GM23338 (cell line): ENCODE measurements around the gene DMKN. TPM values are rescaled to one million over a fixed set of nuclear protein-coding genes. Genes with fewer than 3 reads are reported as not detected.

ENCODE experiments used
- ATAC-seq: fragments of 200-7000 bp; cut with Tn5 transposase; 3 replicates; pipeline ENCODE4 v1.9.1; 2020
- DNase-seq: peaks from one replicate; pipeline ENCODE4 v3.0.0-alpha.2; 2015; ENCODE audit warnings: low spot score
- H2AFZ ChIP-seq: fragments of 200-600 bp; sonication (generic); 2 replicates; pipeline ENCODE4 v1.8.0; 2016; ENCODE audit warnings: antibody characterized with exemption, mild to moderate bottlenecking, moderate library complexity
- H3F3A ChIP-seq: fragments of 200-600 bp; sonication (generic); replicated peaks from 2 replicates; pipeline ENCODE4 v1.8.0; 2017; ENCODE audit warnings: antibody characterized with exemption, mixed run types, low read depth
- H3K27ac ChIP-seq: fragments of 200-600 bp; sonication (generic); 2 replicates; pipeline ENCODE4 v1.6.1; 2016; ENCODE audit warnings: low read depth
- H3K27me3 ChIP-seq: fragments of 200-600 bp; sonication (generic); 2 replicates; pipeline ENCODE4 v1.8.0; 2016; ENCODE audit warnings: mild to moderate bottlenecking, mixed run types, moderate library complexity; ENCODE audit not compliant: insufficient read depth
- H3K36me3 ChIP-seq: fragments of 200-600 bp; sonication (generic); 2 replicates; pipeline ENCODE4 v1.8.0; 2016; ENCODE audit warnings: mild to moderate bottlenecking; ENCODE audit not compliant: insufficient read depth
- H3K4me1 ChIP-seq: fragments of 200-600 bp; sonication (generic); 2 replicates; pipeline ENCODE4 v1.8.0; 2016; ENCODE audit warnings: mild to moderate bottlenecking, moderate library complexity; ENCODE audit not compliant: insufficient read depth
- H3K4me2 ChIP-seq: fragments of 200-600 bp; sonication (generic); 2 replicates; pipeline ENCODE4 v1.7.1; 2017; ENCODE audit warnings: mixed run types
- H3K4me3 ChIP-seq: fragments of 200-600 bp; sonication (generic); 2 replicates; pipeline ENCODE4 v1.6.1; 2016; ENCODE audit warnings: mixed run types
- H3K79me2 ChIP-seq: fragments of 200-600 bp; sonication (generic); replicated peaks from 2 replicates; pipeline ENCODE4 v1.8.0; 2017; ENCODE audit warnings: mild to moderate bottlenecking; ENCODE audit not compliant: insufficient read depth
- H3K9me2 ChIP-seq: fragments of 200-600 bp; sonication (generic); 2 replicates; pipeline ENCODE4 v1.8.0; 2017; ENCODE audit not compliant: insufficient read depth
- H4K20me1 ChIP-seq: fragments of 200-600 bp; sonication (generic); replicated peaks from 2 replicates; pipeline ENCODE4 v1.8.0; 2017; ENCODE audit warnings: mild to moderate bottlenecking; ENCODE audit not compliant: insufficient read depth
- H3K27ac Mint-ChIP-seq: 2 replicates; pipeline ENCODE4 v1.8.0; 2020; ENCODE audit warnings: inconsistent platforms, mild to moderate bottlenecking, moderate library complexity, mixed read lengths
- H3K27me3 Mint-ChIP-seq: 3 replicates; pipeline ENCODE4 v1.8.0; 2022; ENCODE audit warnings: low read depth, mild to moderate bottlenecking, moderate library complexity, mixed read lengths, inconsistent platforms; ENCODE audit not compliant: insufficient read depth, poor library complexity
- H3K36me3 Mint-ChIP-seq: 3 replicates; pipeline ENCODE4 v1.8.0; 2021; ENCODE audit warnings: low read depth, mild to moderate bottlenecking, inconsistent platforms, moderate library complexity, mixed read lengths
- H3K4me1 Mint-ChIP-seq: 3 replicates; pipeline ENCODE4 v1.8.0; 2020; ENCODE audit warnings: mild to moderate bottlenecking, inconsistent platforms, mixed read lengths
- H3K4me3 Mint-ChIP-seq: 3 replicates; pipeline ENCODE4 v1.8.0; 2021; ENCODE audit warnings: moderate library complexity, mild to moderate bottlenecking, inconsistent platforms, mixed read lengths
- H3K9me3 Mint-ChIP-seq: 3 replicates; pipeline ENCODE4 v1.8.0; 2020; ENCODE audit warnings: moderate library complexity, mild to moderate bottlenecking, inconsistent platforms, mixed read lengths
- CREB1 ChIP-seq: fragments of 250-450 bp; sonication (Bioruptor Pico); IDR thresholded peaks from 2 replicates; pipeline ENCODE4 v1.5.0; 2020; ENCODE audit warnings: low read depth, mild to moderate bottlenecking, moderate library complexity
- EZH2 ChIP-seq: fragments of 200-600 bp; sonication (generic); IDR thresholded peaks from one replicate; pipeline ENCODE4 v1.8.0; 2017; ENCODE audit warnings: antibody characterized with exemption, mild to moderate bottlenecking, low read depth; ENCODE audit not compliant: unreplicated experiment
- EZH2phosphoT487 ChIP-seq: fragments of 200-600 bp; sonication (generic); IDR thresholded peaks from one replicate; pipeline ENCODE4 v1.8.1; 2018; ENCODE audit warnings: antibody characterized with exemption; ENCODE audit not compliant: unreplicated experiment
- JUNB ChIP-seq: IDR thresholded peaks from one replicate; pipeline ENCODE4 v1.6.1; 2016; ENCODE audit warnings: antibody characterized with exemption; ENCODE audit not compliant: unreplicated experiment
- NANOG ChIP-seq: IDR thresholded peaks from 2 replicates; pipeline ENCODE4 v1.6.1; 2016; ENCODE audit warnings: antibody characterized with exemption, borderline replicate concordance
- POLR2AphosphoS5 ChIP-seq: IDR thresholded peaks from 2 replicates; pipeline ENCODE4 v1.6.1; 2016; ENCODE audit warnings: antibody characterized with exemption, low read depth
- REST ChIP-seq: IDR thresholded peaks from one replicate; pipeline ENCODE4 v1.6.1; 2018; ENCODE audit warnings: antibody characterized with exemption; ENCODE audit not compliant: unreplicated experiment
- STAT1 ChIP-seq: IDR thresholded peaks from one replicate; pipeline ENCODE4 v1.6.1; 2016; ENCODE audit warnings: antibody characterized with exemption; ENCODE audit not compliant: unreplicated experiment
- ZNF114 ChIP-seq: fragments of 250-450 bp; sonication (Bioruptor Pico); IDR thresholded peaks from 2 replicates; pipeline ENCODE4 v1.5.0; 2020; ENCODE audit warnings: mild to moderate bottlenecking, moderate library complexity
- ZNF331 ChIP-seq: fragments of 250-450 bp; sonication (Bioruptor Pico); IDR thresholded peaks from 2 replicates; pipeline ENCODE4 v1.5.0; 2020; ENCODE audit warnings: low read depth, mild to moderate bottlenecking, moderate library complexity
- polyA plus RNA-seq: library from polyadenylated mRNA; unstranded; fragments of >200 nt; fragmentation: Nextera tagmentation; extraction: Ambion mirVana; gene quantifications from 2 replicates; pipeline ENCODE4 v1.2.1, GENCODE V29; 2016
- total RNA-seq: library from RNA; depleted of rRNA; stranded (reverse); fragments of >200 nt; shearing (Covaris generic); gene quantifications from 2 replicates; pipeline ENCODE4 v1.2.3, GENCODE V29; 2014
- TF ChIP-seq, protein P1 (sequence below): IDR thresholded peaks from 2 replicates; pipeline ENCODE4 v1.6.1; 2016; ENCODE audit warnings: antibody characterized with exemption
- TF ChIP-seq, protein P2 (sequence below): fragments of 250-450 bp; sonication (Bioruptor Pico); IDR thresholded peaks from 2 replicates; pipeline ENCODE4 v1.5.0; 2020; ENCODE audit warnings: mild to moderate bottlenecking, moderate library complexity
- TF ChIP-seq, protein P3 (sequence below), 2 experiments: fragments of 200-600 bp in 1 of 2; sonication (generic) in 1 of 2; conservative IDR thresholded peaks; 2 replicates each; pipeline versions ENCODE4 v1.5.1 to v1.6.1; 2016 to 2017; ENCODE audit warnings: antibody characterized with exemption in 2 of 2, low read depth in 2 of 2, mild to moderate bottlenecking in 2 of 2, moderate library complexity in 1 of 2

The DMKN gene
- total and polyA plus RNA-seq, 2 experiments from 2014 or later: 259 to 569 TPM

DNA sequence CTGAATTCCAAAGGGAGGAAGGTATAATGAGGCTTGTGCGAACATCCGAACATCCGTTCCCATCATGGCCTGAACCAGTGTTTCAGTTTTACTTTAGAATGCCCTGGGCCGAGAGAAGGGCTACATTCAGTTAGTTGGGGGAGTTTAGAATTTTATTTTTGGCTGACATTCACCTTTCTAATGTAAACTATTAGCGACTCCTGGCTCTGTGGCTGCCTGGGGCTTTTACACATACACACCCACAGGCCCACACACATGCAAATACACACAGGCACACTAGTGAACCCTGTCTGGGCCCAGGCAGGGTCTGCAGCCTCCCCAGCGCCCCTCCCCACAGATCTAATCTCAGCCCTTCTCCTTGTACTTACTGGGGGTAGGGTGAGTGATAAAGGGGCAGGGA, 25.9 kb upstream of the DMKN start:
- Histone ChIP-seq H2AFZ (no peak overlapping the region), H3K79me2 (peaks cover 5% of the 10 kb centered on the region), H3K9me2 (no peaks in the 10 kb centered on the region), H4K20me1 (no peaks in the 10 kb centered on the region; the same call in 1 of the 2 replicates), H3K4me3 (no peak overlapping the region), H3F3A (peaks cover 8% of the 10 kb centered on the region; the same call in 1 of the 2 replicates), H3K27me3 (0 out of 2 replicates have a peak, but pooled peaks cover 3% of the 10 kb centered on the region), H3K4me2 (no peak overlapping the region), H3K4me1 (peaks cover 15% of the 10 kb centered on the region), H3K36me3 (peaks cover 7% of the 10 kb centered on the region; the same call in 1 of the 2 replicates), H3K27ac (no peak overlapping the region)
- ATAC-seq (no peak), DNase-seq (no peak)
- H3K4me3 Mint-ChIP-seq: no peak overlapping the region
- TF ChIP-seq ZNF114 (CRISPR knock-in tag) (no peak), REST (no peak), ZNF331 (no peak), JUNB (no peak), EZH2phosphoT487 (no peak), STAT1 (no peak), NANOG (no peak), EZH2 (no peak), CREB1 (no peak), POLR2AphosphoS5 (no peak)
- TF ChIP-seq, protein P1, sequence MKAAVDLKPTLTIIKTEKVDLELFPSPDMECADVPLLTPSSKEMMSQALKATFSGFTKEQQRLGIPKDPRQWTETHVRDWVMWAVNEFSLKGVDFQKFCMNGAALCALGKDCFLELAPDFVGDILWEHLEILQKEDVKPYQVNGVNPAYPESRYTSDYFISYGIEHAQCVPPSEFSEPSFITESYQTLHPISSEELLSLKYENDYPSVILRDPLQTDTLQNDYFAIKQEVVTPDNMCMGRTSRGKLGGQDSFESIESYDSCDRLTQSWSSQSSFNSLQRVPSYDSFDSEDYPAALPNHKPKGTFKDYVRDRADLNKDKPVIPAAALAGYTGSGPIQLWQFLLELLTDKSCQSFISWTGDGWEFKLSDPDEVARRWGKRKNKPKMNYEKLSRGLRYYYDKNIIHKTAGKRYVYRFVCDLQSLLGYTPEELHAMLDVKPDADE: no peak
- TF ChIP-seq, protein P2, sequence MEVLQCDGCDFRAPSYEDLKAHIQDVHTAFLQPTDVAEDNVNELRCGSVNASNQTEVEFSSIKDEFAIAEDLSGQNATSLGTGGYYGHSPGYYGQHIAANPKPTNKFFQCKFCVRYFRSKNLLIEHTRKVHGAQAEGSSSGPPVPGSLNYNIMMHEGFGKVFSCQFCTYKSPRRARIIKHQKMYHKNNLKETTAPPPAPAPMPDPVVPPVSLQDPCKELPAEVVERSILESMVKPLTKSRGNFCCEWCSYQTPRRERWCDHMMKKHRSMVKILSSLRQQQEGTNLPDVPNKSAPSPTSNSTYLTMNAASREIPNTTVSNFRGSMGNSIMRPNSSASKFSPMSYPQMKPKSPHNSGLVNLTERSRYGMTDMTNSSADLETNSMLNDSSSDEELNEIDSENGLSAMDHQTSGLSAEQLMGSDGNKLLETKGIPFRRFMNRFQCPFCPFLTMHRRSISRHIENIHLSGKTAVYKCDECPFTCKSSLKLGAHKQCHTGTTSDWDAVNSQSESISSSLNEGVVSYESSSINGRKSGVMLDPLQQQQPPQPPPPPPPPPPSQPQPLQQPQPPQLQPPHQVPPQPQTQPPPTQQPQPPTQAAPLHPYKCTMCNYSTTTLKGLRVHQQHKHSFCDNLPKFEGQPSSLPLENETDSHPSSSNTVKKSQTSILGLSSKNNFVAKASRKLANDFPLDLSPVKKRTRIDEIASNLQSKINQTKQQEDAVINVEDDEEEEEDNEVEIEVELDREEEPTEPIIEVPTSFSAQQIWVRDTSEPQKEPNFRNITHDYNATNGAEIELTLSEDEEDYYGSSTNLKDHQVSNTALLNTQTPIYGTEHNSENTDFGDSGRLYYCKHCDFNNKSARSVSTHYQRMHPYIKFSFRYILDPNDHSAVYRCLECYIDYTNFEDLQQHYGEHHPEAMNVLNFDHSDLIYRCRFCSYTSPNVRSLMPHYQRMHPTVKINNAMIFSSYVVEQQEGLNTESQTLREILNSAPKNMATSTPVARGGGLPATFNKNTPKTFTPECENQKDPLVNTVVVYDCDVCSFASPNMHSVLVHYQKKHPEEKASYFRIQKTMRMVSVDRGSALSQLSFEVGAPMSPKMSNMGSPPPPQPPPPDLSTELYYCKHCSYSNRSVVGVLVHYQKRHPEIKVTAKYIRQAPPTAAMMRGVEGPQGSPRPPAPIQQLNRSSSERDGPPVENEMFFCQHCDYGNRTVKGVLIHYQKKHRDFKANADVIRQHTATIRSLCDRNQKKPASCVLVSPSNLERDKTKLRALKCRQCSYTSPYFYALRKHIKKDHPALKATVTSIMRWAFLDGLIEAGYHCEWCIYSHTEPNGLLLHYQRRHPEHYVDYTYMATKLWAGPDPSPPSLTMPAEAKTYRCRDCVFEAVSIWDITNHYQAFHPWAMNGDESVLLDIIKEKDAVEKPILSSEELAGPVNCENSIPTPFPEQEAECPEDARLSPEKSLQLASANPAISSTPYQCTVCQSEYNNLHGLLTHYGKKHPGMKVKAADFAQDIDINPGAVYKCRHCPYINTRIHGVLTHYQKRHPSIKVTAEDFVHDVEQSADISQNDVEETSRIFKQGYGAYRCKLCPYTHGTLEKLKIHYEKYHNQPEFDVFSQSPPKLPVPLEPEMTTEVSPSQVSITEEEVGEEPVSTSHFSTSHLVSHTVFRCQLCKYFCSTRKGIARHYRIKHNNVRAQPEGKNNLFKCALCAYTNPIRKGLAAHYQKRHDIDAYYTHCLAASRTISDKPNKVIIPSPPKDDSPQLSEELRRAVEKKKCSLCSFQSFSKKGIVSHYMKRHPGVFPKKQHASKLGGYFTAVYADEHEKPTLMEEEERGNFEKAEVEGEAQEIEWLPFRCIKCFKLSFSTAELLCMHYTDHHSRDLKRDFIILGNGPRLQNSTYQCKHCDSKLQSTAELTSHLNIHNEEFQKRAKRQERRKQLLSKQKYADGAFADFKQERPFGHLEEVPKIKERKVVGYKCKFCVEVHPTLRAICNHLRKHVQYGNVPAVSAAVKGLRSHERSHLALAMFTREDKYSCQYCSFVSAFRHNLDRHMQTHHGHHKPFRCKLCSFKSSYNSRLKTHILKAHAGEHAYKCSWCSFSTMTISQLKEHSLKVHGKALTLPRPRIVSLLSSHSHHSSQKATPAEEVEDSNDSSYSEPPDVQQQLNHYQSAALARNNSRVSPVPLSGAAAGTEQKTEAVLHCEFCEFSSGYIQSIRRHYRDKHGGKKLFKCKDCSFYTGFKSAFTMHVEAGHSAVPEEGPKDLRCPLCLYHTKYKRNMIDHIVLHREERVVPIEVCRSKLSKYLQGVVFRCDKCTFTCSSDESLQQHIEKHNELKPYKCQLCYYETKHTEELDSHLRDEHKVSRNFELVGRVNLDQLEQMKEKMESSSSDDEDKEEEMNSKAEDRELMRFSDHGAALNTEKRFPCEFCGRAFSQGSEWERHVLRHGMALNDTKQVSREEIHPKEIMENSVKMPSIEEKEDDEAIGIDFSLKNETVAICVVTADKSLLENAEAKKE (CRISPR knock-in tag): no peak
- TF ChIP-seq, protein P3, sequence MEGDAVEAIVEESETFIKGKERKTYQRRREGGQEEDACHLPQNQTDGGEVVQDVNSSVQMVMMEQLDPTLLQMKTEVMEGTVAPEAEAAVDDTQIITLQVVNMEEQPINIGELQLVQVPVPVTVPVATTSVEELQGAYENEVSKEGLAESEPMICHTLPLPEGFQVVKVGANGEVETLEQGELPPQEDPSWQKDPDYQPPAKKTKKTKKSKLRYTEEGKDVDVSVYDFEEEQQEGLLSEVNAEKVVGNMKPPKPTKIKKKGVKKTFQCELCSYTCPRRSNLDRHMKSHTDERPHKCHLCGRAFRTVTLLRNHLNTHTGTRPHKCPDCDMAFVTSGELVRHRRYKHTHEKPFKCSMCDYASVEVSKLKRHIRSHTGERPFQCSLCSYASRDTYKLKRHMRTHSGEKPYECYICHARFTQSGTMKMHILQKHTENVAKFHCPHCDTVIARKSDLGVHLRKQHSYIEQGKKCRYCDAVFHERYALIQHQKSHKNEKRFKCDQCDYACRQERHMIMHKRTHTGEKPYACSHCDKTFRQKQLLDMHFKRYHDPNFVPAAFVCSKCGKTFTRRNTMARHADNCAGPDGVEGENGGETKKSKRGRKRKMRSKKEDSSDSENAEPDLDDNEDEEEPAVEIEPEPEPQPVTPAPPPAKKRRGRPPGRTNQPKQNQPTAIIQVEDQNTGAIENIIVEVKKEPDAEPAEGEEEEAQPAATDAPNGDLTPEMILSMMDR (conservative IDR thresholded peaks at IDR 0.05; ENCODE audit: low read depth in 2 of 2): no peak
- no peaks in the 10 kb centered on the region for H3K9me3 Mint-ChIP-seq
- H3K27ac Mint-ChIP-seq: no peak overlapping the region; the same call in 1 of the 2 replicates
- peaks cover 38% of the 10 kb centered on the region; the same call in 2 of the 3 replicates for H3K4me1 Mint-ChIP-seq
- peaks cover 37% of the 10 kb centered on the region for H3K36me3 Mint-ChIP-seq
- H3K27me3 Mint-ChIP-seq: peaks cover 8% of the 10 kb centered on the region
